Mucosa of stomach (tissue), 1 donor: Measurements from ENCODE around the gene ZBTB20.

ENCODE experiments used
- H3K27me3 ChIP-seq: one replicate; pipeline ENCODE4 v1.7.0; 2013; ENCODE audit warnings: mild to moderate bottlenecking, low read length; ENCODE audit not compliant: control insufficient read depth, insufficient read depth
- H3K36me3 ChIP-seq: one replicate; pipeline ENCODE4 v1.7.0; 2013; ENCODE audit warnings: low read length; ENCODE audit not compliant: control insufficient read depth, insufficient read depth
- H3K4me1 ChIP-seq: one replicate; pipeline ENCODE4 v1.7.0; 2013; ENCODE audit warnings: mild to moderate bottlenecking, low read length; ENCODE audit not compliant: control insufficient read depth, insufficient read depth
- H3K4me3 ChIP-seq: one replicate; pipeline ENCODE4 v1.7.0; 2013; ENCODE audit warnings: low read length
- H3K9ac ChIP-seq: one replicate; pipeline ENCODE4 v1.7.0; 2013; ENCODE audit warnings: mild to moderate bottlenecking, low read length, moderate library complexity
- H3K9me3 ChIP-seq: one replicate; pipeline ENCODE4 v1.7.0; 2013; ENCODE audit warnings: mild to moderate bottlenecking, low read length, moderate library complexity; ENCODE audit not compliant: control insufficient read depth
- donor health status: Pancreatic carcinoma.

Gene ZBTB20

GRCh38 chr3:114454551-114455251, 692.4 kb downstream of the ZBTB20 start:
- no peaks in the 10 kb centered on the region for H3K36me3 ChIP-seq
- peaks cover 8% of the 10 kb centered on the region for H3K27me3 ChIP-seq
- H3K9me3 ChIP-seq = no peaks in the 10 kb centered on the region
- peak overlapping the region; percentile 56 for H3K9ac ChIP-seq
- peak overlapping the region; percentile 22 for H3K4me3 ChIP-seq
- H3K4me1 ChIP-seq = peaks cover 13% of the 10 kb centered on the region

- H3K36me3 ChIP-seq = no peaks in the 10 kb centered on the region
- no peak overlapping the region for H3K4me3 ChIP-seq
- H3K27me3 ChIP-seq = peaks cover 8% of the 10 kb centered on the region
- H3K9ac ChIP-seq = no peak overlapping the region
- no peaks in the 10 kb centered on the region for H3K9me3 ChIP-seq
- H3K4me1 ChIP-seq = peaks cover 13% of the 10 kb centered on the region
These were observed 693.7 kb downstream of the ZBTB20 start for GRCh38 chr3:114453361-114453780.

GRCh38 chr3:114452937-114453336, 694.2 kb downstream of the ZBTB20 start:
- Histone ChIP-seq H3K4me1 (peaks cover 13% of the 10 kb centered on the region), H3K9ac (no peak overlapping the region), H3K9me3 (no peaks in the 10 kb centered on the region), H3K36me3 (no peaks in the 10 kb centered on the region), H3K27me3 (peaks cover 8% of the 10 kb centered on the region), H3K4me3 (no peak overlapping the region)

DNA sequence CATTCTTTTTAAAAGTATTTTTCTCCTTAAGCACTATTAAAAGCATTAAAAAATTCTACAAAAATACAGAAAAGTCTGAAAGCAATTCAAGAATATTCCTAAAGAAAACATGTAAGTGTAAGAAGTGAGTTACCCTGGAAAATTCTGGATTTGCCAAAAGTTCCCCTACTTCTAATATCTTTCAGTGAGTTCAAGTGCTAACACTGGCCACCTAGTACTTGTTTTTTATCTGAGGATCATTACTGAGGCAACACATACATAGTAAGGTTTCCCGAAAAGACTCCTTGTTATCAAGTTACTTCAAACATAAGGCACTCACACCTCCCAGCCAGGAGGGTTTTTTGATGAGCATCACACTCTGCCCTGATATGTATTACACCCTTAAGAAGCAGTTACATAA, 694.8 kb downstream of the ZBTB20 start:
- Histone ChIP-seq H3K9ac (no peak overlapping the region), H3K9me3 (no peaks in the 10 kb centered on the region), H3K36me3 (no peaks in the 10 kb centered on the region), H3K4me1 (peaks cover 13% of the 10 kb centered on the region), H3K27me3 (peaks cover 8% of the 10 kb centered on the region), H3K4me3 (no peak overlapping the region)

GRCh38 chr3:114451561-114452018, 695.5 kb downstream of the ZBTB20 start:
- H3K4me1 ChIP-seq = peaks cover 13% of the 10 kb centered on the region
- no peaks in the 10 kb centered on the region for H3K9me3 ChIP-seq
- H3K36me3 ChIP-seq = no peaks in the 10 kb centered on the region
- no peak overlapping the region for H3K4me3 ChIP-seq
- H3K9ac ChIP-seq = peak overlapping the region; percentile 27
- peaks cover 8% of the 10 kb centered on the region for H3K27me3 ChIP-seq

DNA sequence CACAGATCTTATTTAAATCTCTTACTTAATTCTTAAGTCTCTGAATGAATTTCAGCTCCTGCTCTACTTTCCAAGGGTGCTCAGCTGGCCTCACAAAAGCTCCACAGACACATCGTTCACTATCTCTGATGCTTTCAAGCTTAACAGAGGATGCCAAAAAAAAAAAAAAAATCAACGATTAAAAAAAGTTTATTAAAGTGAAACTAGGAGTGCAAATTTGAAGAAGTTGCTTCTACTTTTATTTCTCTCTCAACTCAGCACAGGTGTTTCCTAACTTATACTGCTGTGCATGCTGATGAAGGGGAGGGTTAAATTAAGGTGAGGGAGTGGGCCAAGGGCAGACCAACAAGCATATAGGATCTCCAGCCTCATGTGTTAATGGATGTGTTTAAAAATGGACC, 696.0 kb downstream of the ZBTB20 start:
- Histone ChIP-seq H3K27me3 (peaks cover 8% of the 10 kb centered on the region), H3K36me3 (no peaks in the 10 kb centered on the region), H3K9me3 (no peaks in the 10 kb centered on the region), H3K4me1 (peaks cover 13% of the 10 kb centered on the region), H3K9ac (no peak overlapping the region), H3K4me3 (no peak overlapping the region)

GRCh38 chr3:114450008-114450596, 697.0 kb downstream of the ZBTB20 start:
- Histone ChIP-seq H3K4me3 (no peak overlapping the region), H3K4me1 (peaks cover 13% of the 10 kb centered on the region), H3K9me3 (no peaks in the 10 kb centered on the region), H3K27me3 (peaks cover 8% of the 10 kb centered on the region), H3K36me3 (no peaks in the 10 kb centered on the region), H3K9ac (no peak overlapping the region)

- H3K9me3 ChIP-seq = no peaks in the 10 kb centered on the region
- H3K36me3 ChIP-seq = no peaks in the 10 kb centered on the region
- H3K4me3 ChIP-seq = no peak overlapping the region
- H3K9ac ChIP-seq = no peak overlapping the region
- H3K4me1 ChIP-seq = peaks cover 13% of the 10 kb centered on the region
- H3K27me3 ChIP-seq = peaks cover 3% of the 10 kb centered on the region
These were observed 697.6 kb downstream of the ZBTB20 start for GRCh38 chr3:114449271-114450007.

- no peaks in the 10 kb centered on the region for H3K36me3 ChIP-seq
- no peaks in the 10 kb centered on the region for H3K9me3 ChIP-seq
- H3K27me3 ChIP-seq = no peaks in the 10 kb centered on the region
- no peak overlapping the region for H3K4me3 ChIP-seq
- no peak overlapping the region for H3K9ac ChIP-seq
- H3K4me1 ChIP-seq = peaks cover 13% of the 10 kb centered on the region
These were observed 699.1 kb downstream of the ZBTB20 start for GRCh38 chr3:114447950-114448479.

- Histone ChIP-seq H3K4me3 (no peak overlapping the region), H3K4me1 (peaks cover 13% of the 10 kb centered on the region), H3K9ac (no peak overlapping the region), H3K36me3 (no peaks in the 10 kb centered on the region), H3K27me3 (no peaks in the 10 kb centered on the region), H3K9me3 (no peaks in the 10 kb centered on the region)
These were observed 699.5 kb downstream of the ZBTB20 start for GRCh38 chr3:114447545-114447944.

DNA sequence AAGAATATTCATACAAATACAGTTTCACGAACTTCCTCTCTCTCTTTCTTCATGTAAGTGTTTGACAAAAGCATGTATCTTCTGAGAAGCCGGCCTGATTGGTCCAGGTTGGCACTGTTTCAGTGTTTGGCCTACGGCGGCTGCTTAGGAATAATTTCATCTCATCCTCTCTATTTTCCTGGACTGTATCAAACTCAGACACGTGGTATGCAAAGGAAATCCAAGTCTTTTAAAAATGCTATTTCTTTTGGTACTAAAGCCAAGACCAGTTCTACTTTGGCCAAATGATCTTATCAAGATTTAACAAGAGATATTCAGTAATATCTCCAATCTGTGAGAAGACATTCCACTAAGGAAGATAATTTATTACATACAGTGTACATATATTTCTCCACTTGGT, 700.5 kb downstream of the ZBTB20 start:
- Histone ChIP-seq H3K9me3 (no peaks in the 10 kb centered on the region), H3K27me3 (no peaks in the 10 kb centered on the region), H3K9ac (no peak overlapping the region), H3K4me3 (no peak overlapping the region), H3K4me1 (peaks cover 6% of the 10 kb centered on the region), H3K36me3 (no peaks in the 10 kb centered on the region)

GRCh38 chr3:114445233-114445632, 701.9 kb downstream of the ZBTB20 start:
- no peaks in the 10 kb centered on the region for H3K4me1 ChIP-seq
- no peak overlapping the region for H3K9ac ChIP-seq
- no peak overlapping the region for H3K4me3 ChIP-seq
- H3K9me3 ChIP-seq = no peaks in the 10 kb centered on the region
- no peaks in the 10 kb centered on the region for H3K36me3 ChIP-seq
- H3K27me3 ChIP-seq = no peaks in the 10 kb centered on the region
